ENCODE data around the gene GRIN1.

Gene GRIN1

DNA sequence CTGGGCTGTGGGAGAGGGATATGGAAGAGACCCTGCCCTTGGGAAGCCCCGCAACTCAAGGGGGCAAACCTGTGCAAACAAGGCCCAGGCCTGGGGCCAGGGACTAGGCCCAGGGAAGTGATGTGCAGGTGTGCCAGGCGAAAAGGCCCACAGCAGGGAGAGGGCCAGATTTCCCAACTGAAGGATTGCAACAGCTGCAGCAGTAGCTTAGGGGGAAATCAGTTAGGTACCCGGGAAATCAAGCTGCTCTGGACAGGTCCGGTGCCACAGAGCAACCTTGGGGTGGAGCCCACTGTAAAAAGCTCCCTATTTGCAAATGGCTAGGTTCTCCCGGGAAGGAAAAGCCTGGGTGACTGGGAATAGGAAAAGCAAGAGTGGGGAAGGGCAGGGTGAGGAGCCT lies 10.4 kb downstream of the GRIN1 start:
- no peak for DNase-seq

DNA sequence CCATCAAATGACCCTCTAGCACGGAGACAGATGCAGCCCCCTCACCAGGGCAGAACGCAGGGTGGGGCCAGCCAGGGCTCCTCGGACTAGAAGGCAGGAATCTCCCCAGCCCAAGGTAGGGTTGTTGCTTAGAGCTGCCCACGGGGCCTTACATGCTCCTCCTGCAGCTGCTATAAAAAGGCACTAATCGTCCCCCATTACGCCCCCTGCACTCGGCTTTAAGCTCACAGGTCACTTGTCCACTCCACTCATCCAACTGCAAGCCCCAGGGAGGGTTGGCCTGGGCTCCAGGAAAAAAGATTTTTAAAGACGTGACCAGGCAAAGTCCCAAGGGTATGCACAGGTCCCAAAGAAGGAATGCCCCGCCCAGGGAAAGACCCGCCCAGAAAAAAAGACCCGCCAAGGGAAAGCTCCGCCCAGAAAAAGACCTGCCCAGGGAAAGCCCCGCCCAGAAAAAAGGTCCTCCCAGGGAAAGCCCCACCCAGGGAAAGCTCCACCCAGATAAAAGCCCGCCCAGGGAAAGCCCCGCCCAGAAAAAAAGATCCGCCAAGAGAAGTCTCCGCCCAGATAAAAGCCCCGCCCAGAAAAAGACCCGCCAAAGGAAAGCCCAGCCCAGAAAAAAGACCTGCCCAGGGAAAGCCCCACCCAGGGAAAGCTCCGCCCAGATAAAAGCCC lies 11.1 kb downstream of the GRIN1 start:
- DNase-seq: no peak

DNA sequence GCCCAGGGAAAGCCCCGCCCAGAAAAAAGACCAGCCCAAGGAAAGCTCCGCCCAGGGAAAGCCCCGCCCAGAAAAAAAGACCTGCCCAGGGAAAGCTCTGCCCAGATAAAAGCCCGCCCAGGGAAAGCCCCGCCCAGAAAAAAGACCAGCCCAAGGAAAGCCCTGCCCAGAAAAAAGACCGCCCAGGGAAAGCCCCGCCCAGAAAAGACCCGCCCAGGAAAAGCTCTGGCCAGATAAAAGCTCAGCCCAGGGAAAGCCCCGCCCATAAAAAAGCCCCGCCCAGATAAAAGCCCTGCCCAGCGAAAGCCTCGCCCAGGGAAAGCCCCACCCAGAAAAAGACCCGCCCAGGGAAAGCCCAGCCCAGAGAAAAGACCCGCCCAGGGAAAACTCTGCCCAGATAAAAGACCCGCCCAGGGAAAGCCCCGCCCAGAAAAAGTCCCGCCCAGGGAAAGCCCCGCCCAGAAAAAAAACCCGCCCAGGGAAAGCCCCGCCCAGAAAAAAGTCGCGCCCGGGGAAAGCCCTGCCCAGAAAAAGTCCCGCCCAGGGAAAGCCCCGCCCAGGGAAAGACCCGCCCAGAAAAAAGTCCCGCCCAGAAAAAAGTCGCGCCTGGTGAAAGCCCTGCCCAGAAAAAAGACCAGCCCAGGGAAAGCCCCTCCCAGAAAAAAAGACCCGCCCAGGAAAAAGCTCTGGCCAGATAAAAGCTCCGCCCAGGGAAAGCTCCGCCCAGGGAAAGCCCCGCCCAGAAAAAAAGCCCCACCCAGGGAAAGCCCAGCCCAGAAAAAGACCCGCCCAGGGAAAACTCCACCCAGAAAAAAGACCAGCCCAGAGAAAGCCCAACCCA lies 11.9 kb downstream of the GRIN1 start:
- peak; percentile 70 for DNase-seq

DNA sequence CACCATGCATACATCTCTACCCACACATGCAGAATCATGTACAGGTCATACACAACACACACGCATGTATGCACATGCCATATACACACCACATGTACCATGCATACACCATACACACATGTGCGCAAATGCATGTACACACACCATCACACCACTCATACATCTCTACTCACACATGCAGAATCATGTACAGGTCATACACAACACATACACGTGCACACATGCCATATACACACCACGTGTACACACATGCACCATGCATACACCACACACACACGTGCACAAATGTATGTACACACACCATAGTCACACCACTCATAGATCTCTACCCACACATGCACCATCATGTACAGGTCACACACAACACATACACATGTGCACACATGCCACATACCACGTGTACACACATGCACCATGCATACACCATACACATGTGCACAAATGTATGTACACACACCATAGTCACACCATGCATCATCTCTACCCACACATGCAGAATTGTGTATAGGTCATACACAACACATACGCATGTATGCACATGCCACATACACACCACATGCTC lies 14.0 kb downstream of the GRIN1 start:
- no peak for DNase-seq

DNA sequence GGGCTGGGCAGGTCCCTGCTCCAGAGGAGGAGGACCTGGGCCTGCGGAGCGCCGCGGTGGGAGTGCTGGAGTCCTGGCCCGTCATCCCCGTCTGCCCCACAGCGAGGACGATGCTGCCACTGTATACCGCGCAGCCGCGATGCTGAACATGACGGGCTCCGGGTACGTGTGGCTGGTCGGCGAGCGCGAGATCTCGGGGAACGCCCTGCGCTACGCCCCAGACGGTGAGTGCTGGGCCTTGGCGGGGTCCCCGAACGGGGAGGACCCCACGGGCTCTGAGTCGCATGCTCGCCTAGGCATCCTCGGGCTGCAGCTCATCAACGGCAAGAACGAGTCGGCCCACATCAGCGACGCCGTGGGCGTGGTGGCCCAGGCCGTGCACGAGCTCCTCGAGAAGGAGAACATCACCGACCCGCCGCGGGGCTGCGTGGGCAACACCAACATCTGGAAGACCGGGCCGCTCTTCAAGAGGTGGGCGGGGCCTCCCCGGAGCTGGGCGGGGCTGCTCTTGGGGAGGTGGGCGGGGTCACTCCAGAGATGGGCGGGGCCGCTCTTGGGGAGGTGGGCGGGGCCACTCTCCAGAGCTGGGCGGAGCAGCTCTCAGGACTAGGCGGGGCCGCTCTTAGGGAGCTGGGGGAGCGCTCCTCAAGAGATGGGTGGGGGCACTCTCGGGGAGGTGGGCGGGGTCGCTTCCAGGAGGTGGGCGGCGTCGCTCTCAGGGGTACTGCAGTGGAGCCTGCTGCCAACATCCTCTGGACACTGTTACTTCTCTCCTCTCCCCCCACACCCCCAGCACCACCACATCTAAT lies 17.8 kb downstream of the GRIN1 start:
- no peak for DNase-seq

DNA sequence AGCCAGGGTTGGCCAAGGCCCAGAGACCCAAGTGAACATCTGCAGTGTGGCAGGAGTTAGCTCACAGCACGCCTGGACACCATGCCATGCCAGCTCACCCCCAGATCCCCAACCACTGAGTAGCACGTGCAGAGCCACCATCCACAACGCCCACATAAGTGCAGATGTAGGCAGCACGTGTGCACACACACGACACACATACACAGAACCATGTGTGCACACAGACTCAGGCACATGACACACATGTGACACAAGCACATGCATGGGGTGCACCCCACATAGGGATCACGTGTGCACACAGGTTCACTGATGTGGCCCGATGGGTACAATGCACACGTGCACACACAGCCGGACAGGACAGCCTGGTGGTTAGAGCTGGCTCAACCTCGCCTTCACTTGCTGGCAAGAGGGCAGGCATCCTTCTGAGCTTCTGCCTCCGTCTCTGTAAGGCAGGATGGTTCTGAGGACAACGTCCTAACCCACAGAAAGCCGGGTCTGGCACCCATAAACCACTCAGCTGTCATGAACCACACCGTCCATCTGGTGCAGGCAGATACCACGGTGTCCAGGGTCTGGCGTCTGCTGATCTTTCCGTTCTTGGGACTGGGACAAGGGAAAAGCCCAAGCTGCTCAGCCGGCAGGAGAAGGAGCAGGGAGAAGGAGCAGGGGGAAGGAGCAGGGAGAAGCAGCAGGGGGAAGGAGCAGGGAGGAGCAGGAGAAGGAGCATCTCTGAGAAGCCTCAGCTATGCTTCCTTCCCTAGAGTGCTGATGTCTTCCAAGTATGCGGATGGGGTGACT lies 18.9 kb downstream of the GRIN1 start:
- DNase-seq: no peak

DNA sequence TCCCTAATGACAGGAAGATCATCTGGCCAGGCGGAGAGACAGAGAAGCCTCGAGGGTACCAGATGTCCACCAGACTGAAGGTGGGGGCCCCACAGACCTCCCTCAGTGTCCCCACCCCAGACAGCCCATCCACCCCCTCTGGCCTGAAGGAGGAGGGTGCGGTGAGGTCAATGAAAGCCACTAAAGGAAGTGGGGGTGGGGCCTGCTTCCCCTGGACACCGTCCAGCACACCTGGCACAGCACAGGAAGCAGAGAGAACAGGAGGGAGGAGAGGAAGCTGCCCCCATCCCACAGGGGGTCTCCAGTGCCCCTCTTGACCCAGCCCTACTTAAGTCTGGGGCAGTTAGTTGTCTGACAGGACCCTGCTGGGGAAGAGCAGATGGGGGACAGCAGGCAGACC lies 19.7 kb downstream of the GRIN1 start:
- DNase-seq: no peak

DNA sequence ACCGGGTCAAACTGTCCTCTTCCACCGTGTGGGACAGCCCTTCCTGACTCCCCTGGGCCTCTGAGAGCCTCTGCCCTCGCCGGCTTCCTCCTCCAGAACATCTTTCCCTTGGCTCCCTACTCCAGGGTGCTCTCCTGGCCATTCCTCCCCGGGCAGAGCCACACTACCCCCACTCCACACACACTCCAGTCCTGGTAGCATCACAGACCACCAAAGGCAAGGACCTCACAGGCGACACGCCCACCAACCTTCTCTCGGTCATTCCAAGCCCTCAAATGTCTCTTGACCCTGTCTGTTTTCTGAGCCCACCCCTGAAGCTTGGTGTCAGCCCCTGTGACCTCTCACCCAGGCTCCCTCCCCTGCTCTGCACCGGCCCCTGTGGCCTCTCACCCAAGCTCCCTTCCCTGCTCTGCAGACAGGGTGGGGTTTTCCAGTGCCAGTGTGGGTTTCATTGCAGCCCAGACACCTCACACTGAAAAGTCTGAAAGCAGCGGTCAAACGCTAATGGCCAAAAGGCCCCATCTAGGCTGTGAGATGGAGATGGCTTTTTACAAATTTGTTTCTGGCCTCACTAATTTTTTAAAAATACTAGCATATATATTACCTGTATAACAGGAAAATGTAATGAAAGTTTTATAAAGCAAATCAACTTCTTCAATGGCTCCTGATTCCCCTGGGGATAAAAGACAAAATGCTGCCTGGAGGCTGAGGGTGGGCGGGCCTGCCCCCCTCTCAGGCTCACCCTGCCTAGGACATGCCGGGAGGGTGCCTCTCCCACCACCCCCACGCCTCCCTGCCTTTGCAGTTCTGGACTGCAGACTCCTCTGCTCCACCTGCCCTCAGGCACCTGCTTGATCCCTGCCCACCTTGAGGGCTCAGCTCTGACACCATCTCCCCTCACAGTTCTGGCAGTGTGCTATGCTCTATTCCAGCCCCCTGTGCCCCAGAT lies 20.4 kb downstream of the GRIN1 start:
- DNase-seq: no peak

DNA sequence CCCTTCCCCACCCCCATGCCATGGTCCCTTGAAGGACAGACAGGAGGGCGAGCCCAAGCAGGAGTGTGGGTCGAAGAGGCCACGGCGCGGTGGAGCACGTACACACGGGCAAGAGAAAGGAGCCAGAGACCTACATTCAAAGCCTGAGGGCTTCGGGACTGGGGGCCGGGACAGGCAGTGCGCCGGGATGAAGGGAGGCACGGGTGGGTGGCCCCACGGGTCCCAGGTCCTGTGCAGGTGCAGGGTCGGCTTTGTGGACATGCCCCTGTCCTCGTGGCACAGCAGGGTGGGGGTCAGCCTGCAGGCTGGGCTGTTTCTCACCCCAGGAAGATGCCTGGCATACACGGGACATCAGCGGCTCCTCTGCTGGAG lies 21.1 kb downstream of the GRIN1 start:
- DNase-seq: no peak

DNA sequence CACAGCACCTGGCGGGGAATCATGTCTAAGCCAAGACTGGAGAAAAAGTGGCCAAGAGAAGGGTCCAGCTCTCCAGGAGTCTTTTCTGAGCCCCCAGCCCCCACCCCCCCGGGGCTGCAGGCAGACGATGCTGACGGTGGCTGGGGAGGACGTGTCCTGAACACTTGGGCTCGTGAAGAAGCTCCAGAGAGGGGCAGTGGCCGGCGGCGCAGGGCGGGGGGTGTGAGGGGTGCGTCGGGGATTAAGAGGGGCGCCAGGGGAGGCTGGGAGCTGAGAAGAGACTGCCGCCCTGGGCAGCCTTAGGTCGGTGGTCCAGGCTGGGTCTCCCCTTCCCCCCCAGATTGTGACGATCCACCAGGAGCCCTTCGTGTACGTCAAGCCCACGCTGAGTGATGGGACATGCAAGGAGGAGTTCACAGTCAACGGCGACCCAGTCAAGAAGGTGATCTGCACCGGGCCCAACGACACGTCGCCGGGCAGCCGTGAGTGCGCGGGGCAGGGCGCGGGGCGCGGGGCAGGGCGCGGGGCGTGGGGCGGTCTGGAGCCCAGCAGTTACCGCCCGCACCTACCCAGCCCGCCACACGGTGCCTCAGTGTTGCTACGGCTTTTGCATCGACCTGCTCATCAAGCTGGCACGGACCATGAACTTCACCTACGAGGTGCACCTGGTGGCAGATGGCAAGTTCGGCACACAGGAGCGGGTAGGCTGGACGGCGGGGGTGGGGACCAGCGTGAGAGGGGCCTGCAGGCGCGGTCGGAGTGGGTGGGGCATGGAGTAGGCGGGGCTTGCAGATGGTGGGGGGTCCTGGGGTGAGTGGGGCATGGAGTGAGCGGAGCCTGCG lies 22.0 kb downstream of the GRIN1 start:
- DNase-seq: no peak

DNA sequence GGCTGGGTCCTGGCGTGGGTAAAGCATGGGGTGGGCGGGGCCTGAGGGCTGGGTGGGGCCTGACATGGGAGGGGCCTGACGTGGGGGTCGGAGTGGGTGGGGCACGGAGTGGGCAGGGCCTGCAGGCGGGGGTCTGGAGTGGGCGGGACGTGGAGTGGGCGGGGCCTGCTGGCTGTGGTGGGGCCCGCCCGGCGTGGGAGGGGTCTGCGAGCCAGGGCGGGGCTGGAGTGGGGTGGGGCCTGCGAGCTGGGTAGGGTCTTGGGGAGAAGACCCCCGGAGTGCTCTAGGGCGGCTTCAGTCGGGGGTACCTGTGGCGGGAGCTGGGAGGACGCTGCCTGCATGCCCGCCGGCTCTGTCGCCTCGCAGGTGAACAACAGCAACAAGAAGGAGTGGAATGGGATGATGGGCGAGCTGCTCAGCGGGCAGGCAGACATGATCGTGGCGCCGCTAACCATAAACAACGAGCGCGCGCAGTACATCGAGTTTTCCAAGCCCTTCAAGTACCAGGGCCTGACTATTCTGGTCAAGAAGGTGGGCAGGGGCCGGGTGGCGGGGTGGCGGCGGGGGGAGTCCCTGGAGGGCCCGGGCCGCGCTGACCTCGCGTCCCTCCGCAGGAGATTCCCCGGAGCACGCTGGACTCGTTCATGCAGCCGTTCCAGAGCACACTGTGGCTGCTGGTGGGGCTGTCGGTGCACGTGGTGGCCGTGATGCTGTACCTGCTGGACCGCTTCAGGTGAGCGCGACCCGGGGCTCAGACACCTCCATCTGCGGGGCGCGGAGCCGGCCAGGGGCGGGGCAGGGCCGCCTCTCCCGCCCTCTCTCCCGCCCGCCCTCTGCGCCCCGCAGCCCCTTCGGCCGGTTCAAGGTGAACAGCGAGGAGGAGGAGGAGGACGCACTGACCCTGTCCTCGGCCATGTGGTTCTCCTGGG lies 22.9 kb downstream of the GRIN1 start:
- DNase-seq: no peak

DNA sequence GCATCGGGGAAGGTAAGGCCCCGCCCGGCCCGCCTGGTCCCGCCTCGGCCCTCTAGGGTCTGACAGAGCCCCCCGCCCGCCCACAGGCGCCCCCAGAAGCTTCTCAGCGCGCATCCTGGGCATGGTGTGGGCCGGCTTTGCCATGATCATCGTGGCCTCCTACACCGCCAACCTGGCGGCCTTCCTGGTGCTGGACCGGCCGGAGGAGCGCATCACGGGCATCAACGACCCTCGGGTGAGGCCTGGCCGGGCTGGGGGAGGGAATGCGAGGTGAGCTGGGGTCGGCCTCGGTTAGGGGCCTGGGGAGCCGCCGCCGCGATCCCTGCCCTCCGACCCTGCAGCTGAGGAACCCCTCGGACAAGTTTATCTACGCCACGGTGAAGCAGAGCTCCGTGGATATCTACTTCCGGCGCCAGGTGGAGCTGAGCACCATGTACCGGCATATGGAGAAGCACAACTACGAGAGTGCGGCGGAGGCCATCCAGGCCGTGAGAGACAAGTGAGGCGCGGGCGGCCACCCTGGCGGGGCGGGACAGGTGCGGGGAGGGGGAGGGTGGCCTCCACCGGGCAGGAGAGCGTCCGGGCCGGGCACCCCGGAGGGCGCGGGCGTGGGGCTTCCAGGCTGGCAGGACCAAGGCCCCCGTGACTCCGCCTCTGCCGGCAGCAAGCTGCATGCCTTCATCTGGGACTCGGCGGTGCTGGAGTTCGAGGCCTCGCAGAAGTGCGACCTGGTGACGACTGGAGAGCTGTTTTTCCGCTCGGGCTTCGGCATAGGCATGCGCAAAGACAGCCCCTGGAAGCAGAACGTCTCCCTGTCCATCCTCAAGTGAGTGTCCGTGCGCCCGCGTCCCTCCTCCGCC lies 23.8 kb downstream of the GRIN1 start:
- peak; percentile 66 for DNase-seq

DNA sequence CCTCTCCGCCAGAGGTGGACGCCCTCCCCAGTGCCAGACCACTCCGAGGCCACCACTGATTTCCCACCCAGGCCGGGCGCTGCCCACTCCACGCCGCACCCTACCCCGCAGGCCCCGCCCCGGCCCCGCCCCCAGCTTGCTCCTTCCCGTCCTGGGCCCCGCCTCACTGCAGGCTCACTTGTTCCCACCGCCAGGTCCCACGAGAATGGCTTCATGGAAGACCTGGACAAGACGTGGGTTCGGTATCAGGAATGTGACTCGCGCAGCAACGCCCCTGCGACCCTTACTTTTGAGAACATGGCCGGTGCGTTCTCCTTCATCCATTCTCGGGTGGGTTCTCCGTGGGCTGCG lies 24.4 kb downstream of the GRIN1 start:
- no peak for DNase-seq

DNA sequence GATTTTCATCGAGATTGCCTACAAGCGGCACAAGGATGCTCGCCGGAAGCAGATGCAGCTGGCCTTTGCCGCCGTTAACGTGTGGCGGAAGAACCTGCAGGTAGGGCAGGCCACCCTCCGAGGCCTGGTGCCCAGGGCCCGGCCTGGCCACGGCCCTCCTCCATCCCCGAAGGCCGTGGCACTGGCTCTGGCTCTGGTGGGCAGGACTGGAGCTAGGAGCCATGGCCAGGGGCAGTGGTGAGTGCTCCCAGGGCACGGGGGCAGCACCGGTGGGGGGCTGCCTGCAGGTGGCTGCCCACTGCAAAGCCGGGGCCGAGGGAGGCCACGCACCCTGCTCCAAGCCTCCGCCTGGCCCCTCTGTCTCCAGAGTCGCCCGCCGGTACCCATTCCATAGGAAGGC lies 24.9 kb downstream of the GRIN1 start:
- DNase-seq: no peak

DNA sequence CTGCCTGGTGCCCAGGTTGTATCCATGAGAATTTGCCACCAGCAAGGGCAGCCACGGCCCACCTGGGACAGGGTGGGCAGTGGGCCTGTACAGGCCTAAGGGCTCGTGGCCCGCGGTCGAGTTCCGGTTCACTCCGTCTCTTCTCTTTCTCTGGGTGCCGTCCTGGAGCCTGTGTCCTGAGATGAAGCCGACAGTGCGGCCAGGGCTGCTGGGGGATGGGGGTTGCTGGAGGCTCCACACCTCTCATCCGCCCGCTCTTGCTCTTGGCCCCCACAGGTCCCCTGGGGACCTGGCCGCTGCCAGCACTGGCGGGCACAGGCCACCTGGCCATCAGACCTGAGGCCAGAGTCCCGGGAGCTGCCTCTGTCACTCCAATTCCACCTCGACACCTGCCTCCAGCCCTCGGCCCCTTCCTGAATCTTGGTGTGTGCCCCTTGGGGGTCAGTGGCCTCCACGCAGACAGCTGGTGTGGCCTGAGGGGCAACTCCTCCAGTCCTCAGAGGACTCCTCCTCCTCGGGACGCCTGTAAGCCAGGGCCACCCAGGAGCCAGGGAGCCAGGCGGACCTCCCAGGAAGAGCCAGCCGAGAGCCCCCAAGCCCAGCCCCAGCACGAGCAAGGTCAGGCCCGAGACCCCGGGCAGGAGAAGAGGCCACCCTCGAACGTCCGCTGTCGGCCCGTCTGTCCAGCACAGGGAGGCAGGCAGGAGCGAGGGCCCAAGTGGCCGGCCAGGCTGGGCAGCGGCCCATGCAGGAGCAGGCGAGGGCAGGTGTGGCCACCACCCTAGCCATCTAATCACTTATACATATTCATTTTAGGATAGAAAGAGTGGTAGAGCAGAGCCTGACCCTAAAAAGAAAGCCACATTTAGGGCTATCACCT lies 25.7 kb downstream of the GRIN1 start:
- DNase-seq: no peak

DNA sequence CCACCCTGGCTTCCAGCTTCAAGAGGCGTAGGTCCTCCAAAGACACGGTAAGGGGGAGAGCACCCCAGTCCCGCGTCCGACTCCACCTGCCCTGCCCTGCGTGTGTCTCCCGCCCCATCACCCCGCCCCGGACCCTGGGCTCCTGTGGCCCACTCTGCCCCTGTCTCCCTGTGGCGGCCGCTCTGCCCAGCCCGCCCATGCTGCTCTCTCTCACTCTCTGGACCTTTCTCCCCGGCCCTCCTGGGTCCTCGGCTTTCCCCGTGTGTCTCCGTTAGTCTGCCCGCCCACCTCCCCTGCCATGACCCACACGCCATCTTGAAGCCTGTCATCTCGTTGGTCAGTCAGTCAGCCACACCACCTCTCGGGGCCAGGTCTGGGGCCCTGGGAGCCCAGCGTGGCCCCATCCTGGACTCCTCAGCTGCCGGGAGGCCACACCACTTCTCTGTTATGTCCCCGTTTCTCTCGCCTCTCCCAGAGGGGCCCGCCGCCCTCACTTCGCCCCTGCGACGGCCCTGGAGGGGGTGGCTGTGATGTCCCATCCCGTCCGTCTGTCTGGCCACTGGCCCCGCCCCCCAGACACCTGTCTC lies 26.4 kb downstream of the GRIN1 start:
- DNase-seq: no peak
